AG04449 (cell line): ENCODE measurements around the gene SLC35G6.

Source experiments
- CTCF ChIA-PET: fragments of 350-600 bp; formaldehyde crosslinking; extraction: SDS; loops from one replicate; lab custom pipeline; 2021; ENCODE audit warnings: antibody characterized with exemption; lab: Yijun Ruan, JAX
- POLR2A ChIA-PET: fragments of 400-600, 350-600 bp; formaldehyde crosslinking; extraction: SDS; loops from one replicate; lab custom pipeline; 2020; ENCODE audit warnings: antibody characterized with exemption, inconsistent platforms; lab: Yijun Ruan, JAX
- DNase-seq: peaks from one replicate; pipeline ENCODE4 v3.0.0-alpha.2; 2010; ENCODE audit warnings: low read depth, low spot score
- H3K4me3 ChIP-seq: 2 replicates; pipeline ENCODE4 v1.5.1; 2011; ENCODE audit warnings: low read depth, mild to moderate bottlenecking, control low read depth, low read length
- TF ChIP-seq, protein P1 (sequence below): IDR thresholded peaks from one replicate; pipeline ENCODE4 v1.5.1; 2011; ENCODE audit warnings: mild to moderate bottlenecking, moderate library complexity, low read length, control low read depth, inconsistent platforms; ENCODE audit not compliant: insufficient read depth; ENCODE audit errors: missing control alignments

The SLC35G6 gene

DNA sequence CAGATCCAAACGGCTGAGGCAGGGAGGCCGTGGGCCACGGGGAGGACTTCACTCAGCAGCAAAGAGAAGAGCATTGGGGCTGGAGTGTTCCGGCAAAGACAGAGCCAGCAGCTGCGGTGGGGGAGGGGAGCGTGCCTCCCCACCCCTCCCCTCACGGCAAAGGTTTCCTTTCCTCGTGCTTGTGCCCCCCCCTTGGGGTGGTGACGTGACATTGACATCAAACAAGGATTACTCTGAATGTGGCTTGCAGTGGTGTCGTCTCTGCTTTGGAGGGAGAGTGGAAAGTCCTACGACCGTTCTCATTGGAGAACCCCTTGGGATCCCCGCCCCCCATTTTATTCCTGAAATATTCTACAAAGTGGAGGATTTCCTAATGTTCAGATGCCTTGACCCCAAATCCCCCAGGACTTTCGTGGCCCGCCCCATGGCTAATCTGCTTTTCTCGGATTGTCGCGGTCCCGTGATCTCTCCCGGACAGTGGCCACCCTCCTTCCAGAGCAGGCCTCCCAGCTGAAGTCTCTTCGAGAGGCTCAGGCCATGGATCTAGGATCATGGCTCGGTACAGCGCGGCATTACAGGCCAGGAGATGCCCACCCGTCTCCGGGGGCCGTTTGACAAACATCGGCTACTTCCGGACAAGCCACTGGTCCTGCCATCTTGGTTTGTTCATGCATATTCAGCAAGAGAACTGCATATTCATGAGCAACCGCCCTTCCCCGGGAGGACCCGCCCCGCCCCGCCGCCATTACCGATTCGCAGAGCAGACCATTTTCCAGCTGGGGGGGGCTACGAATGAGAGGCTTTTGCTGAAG is 2.2 kb downstream of the SLC35G6 start:
- TF ChIP-seq, protein P1, sequence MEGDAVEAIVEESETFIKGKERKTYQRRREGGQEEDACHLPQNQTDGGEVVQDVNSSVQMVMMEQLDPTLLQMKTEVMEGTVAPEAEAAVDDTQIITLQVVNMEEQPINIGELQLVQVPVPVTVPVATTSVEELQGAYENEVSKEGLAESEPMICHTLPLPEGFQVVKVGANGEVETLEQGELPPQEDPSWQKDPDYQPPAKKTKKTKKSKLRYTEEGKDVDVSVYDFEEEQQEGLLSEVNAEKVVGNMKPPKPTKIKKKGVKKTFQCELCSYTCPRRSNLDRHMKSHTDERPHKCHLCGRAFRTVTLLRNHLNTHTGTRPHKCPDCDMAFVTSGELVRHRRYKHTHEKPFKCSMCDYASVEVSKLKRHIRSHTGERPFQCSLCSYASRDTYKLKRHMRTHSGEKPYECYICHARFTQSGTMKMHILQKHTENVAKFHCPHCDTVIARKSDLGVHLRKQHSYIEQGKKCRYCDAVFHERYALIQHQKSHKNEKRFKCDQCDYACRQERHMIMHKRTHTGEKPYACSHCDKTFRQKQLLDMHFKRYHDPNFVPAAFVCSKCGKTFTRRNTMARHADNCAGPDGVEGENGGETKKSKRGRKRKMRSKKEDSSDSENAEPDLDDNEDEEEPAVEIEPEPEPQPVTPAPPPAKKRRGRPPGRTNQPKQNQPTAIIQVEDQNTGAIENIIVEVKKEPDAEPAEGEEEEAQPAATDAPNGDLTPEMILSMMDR = no peak
- CTCF ChIA-PET = interaction anchor here (0.7 to 1.4 kb wide), 2 partner anchors 12 to 77 kb away, joined by 3 to 6 read pairs; no protein-coding TSS in a partner anchor
- POLR2A ChIA-PET = interaction anchor here (0.6 to 3.4 kb wide), 22 partner anchors 7 to 203 kb away, joined by 3 to 19 read pairs (median 6); partner anchors contain the start of genes MPDU1, NEURL4, PLSCR3 and TMEM102
- H3K4me3 ChIP-seq = peak overlapping the region; percentile 87
- peak; percentile 73 for DNase-seq

DNA sequence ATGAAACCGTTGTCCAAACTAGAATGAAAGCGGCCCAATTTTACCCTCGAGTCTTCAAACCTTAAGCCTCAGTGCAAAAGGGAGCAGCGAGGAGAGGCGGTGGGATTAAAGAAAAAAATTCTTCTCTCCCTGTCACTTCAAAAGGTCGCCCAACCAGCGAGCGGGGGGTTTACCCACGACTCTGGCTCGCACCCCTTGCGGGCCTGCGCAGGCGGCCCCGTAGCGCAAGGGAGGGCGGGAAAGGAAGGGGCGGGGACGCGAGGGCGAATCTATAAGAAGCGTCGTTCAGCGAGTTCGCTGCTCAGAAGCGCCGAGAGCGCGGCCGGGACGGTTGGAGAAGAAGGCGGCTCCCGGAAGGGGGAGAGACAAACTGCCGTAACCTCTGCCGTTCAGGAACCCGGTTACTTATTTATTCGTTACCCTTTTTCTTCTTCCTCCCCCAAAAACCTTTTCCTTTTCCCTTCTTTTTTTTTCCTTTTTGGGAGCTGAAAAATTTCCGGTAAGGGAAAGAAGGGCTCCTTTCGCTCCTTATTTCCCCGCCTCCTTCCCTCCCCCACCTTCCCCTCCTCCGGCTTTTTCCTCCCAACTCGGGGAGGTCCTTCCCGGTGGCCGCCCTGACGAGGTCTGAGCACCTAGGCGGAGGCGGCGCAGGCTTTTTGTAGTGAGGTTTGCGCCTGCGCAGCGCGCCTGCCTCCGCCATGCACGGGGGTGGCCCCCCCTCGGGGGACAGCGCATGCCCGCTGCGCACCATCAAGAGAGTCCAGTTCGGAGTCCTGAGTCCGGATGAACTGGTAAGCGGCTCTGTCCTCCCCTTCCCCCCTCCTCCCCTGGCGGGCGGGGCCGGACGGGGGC is 3.0 kb downstream of the SLC35G6 start, which contains the start of gene POLR2A:
POLR2A (plus strand) TSS at position 300 of the 852 bp plus-strand sequence.
- ChIA-PET CTCF (interaction anchor here (0.7 to 3.6 kb wide), 6 partner anchors 11 to 105 kb away, joined by 3 to 27 read pairs (median 6); partner anchors contain the start of gene SOX15), POLR2A (interaction anchor here (0.6 to 3.4 kb wide), 32 partner anchors 8 to 860 kb away, joined by 3 to 19 read pairs (median 4); partner anchors contain the start of genes CHRNB1, MPDU1, NEURL4 and PLSCR3)
- TF ChIP-seq, protein P1 = no peak
- DNase-seq = peak; percentile 87
- peak within 1 kb of the TSS; percentile 87 for H3K4me3 ChIP-seq

DNA sequence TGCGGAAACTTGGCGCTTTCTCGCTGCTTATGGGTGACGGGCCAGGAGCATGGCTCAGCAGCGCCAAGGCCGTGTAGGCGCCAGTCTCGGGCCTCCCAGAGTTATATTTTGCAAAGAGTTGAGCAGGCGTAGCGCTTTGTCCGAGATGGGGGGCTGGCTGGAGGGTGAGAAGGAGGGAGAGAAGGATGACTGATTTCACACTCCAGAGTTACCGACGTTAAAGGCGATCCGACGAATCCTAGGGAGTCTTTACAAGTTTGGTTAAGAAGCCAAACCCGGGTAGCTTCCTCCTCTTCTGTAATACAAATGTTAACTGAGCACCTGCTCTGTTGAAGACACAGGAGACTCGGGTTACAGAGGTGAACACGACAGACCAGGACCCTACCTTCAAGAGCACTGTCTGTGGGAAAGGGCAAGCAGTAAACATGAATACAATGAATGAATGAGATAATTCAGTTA is 3.7 kb downstream of the SLC35G6 start:
- no peak for DNase-seq
- CTCF ChIA-PET = interaction anchor here (1.2 to 4.2 kb wide), 6 partner anchors 12 to 129 kb away, joined by 3 to 33 read pairs (median 9); partner anchors contain the start of genes SOX15 and TMEM95
- TF ChIP-seq, protein P1 = peak; percentile 13
- peak overlapping the region; percentile 87 for H3K4me3 ChIP-seq
- POLR2A ChIA-PET = interaction anchor here (0.6 to 3.4 kb wide), 27 partner anchors 7 to 860 kb away, joined by 3 to 19 read pairs (median 5); partner anchors contain the start of genes CHRNB1, MPDU1, NEURL4 and TMEM102

DNA sequence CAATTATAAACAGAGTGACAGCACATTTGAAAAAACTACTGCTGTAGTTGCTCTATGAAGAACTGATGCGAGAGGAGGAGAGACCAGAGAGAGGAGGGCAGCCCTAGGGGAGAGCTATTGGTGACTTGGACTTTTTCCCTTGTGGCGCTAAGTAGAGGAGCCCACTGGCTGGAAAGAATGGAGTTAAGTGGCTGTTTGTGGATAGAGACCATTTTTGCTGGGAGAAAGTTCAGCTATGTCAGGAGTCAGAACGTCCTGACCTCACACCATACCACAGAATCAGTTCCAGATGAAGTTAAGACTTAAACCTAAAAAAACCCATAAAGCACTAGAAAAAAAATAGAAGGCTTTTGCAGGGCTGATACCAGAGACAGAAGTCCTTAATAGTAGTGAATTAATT is 4.9 kb downstream of the SLC35G6 start:
- TF ChIP-seq, protein P1 = no peak
- DNase-seq = no peak
- ChIA-PET POLR2A (interaction anchor here (0.5 to 3.4 kb wide), 4 partner anchors 10 to 125 kb away, joined by 3 to 18 read pairs (median 3); no protein-coding TSS in a partner anchor), CTCF (interaction anchor here (0.9 to 4.2 kb wide), 6 partner anchors 28 to 140 kb away, joined by 3 to 33 read pairs (median 9); partner anchors contain the start of genes SOX15 and TMEM95)
- peak overlapping the region; percentile 87 for H3K4me3 ChIP-seq

DNA sequence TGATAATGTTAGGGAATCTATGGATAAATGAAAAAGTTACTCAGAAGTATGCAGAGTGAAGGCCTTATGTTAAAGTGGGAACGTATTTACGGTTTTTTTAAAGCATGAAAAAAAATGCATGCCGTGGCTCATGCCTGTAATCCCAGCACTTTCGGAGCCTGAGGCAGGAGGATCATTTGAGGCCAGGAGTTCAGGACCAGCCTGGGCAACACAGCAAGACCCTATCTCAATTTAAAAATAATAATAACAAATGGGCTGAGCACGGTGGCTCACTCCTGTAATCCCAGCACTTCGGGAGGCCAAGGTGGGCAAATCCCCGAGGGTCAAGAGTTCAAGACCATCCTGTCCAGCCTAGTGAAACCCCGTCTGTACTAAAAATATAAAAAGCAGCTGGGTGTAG is 8.9 kb downstream of the SLC35G6 start:
- POLR2A ChIA-PET = interaction anchor here (1.0 kb wide), 1 partner anchor 13 kb away, joined by 4 read pairs; no protein-coding TSS in a partner anchor
- TF ChIP-seq, protein P1 = no peak
- CTCF ChIA-PET = interaction anchor here (1.0 to 1.9 kb wide), 5 partner anchors 25 to 444 kb away, joined by 3 to 8 read pairs (median 4); no protein-coding TSS in a partner anchor
- no peak for DNase-seq
- H3K4me3 ChIP-seq = no peak overlapping the region
